SK-N-SH (cell line): ENCODE data around the gene DGCR2. TPM values are rescaled to one million over a fixed set of nuclear protein-coding genes. Genes with fewer than 3 reads are reported as not detected.

ENCODE experiments used
- CTCF ChIA-PET: fragments of 300-600, 350-600 bp; formaldehyde crosslinking; extraction: SDS; loops from one replicate; lab custom pipeline; 2021; lab: Yijun Ruan, JAX
- POLR2A ChIA-PET: fragments of 350-600 bp; sonication (Branson Sonifier 250); formaldehyde crosslinking; extraction: SDS; loops from one replicate; lab custom pipeline; 2020; ENCODE audit warnings: antibody characterized with exemption, inconsistent platforms; lab: Yijun Ruan, JAX
- DNase-seq: peaks from one replicate; pipeline ENCODE4 v3.0.0; 2012
- H2AFZ ChIP-seq: fragments of 200-600 bp; sonication (generic); 2 replicates; pipeline ENCODE4 v1.8.1; 2016; ENCODE audit warnings: antibody characterized with exemption, mild to moderate bottlenecking, low read depth
- H3F3A ChIP-seq: fragments of 200-600 bp; sonication (generic); replicated peaks from 2 replicates; pipeline ENCODE3; 2016; ENCODE audit warnings: antibody characterized with exemption, mild to moderate bottlenecking; ENCODE audit not compliant: insufficient read depth
- H3K27ac ChIP-seq, 2 experiments: fragments of 200-500 bp in 1 of 2; fragments of 200-600 bp in 1 of 2; sonication (Bioruptor generic) in 1 of 2; sonication (generic), shearing (Covaris generic) in 1 of 2; 2 replicates each; pipeline versions ENCODE4 v1.5.1 to v1.6.1; 2014 to 2016; ENCODE audit warnings: low read depth in 2 of 2, inconsistent platforms in 1 of 2, low read length in 1 of 2, mild to moderate bottlenecking in 1 of 2, mixed read lengths in 1 of 2
- H3K27me3 ChIP-seq: fragments of 200-600 bp; sonication (generic), shearing (Covaris generic); 2 replicates; pipeline ENCODE4 v1.6.1; 2016; ENCODE audit warnings: mixed run types; ENCODE audit not compliant: insufficient read depth
- H3K36me3 ChIP-seq, 2 experiments: fragments of 200-500 bp in 1 of 2; fragments of 200-600 bp in 1 of 2; sonication (Bioruptor generic) in 1 of 2; sonication (generic) in 1 of 2; replicated peaks in 1 of 2; 2 replicates each; pipeline versions ENCODE3 to v1.5.1; 2014 to 2016; ENCODE audit warnings: low read length in 1 of 2, mild to moderate bottlenecking in 1 of 2; ENCODE audit not compliant: insufficient read depth in 2 of 2, control insufficient read depth in 1 of 2
- H3K4me1 ChIP-seq, 2 experiments: fragments of 200-500 bp in 1 of 2; fragments of 200-600 bp in 1 of 2; sonication (Bioruptor generic) in 1 of 2; sonication (generic), shearing (Covaris generic) in 1 of 2; 2 replicates each; pipeline versions ENCODE4 v1.5.1 to v1.6.1; 2014 to 2016; ENCODE audit warnings: low read depth in 1 of 2, low read length in 1 of 2, mixed run types in 1 of 2; ENCODE audit not compliant: insufficient read depth in 2 of 2, control insufficient read depth in 1 of 2
- H3K4me2 ChIP-seq: fragments of 200-600 bp; sonication (generic), shearing (Covaris generic); 2 replicates; pipeline ENCODE4 v1.6.1; 2017; ENCODE audit warnings: mixed run types
- H3K4me3 ChIP-seq, 2 experiments: fragments of 200-500 bp in 1 of 2; fragments of 200-600 bp in 1 of 2; sonication (Bioruptor generic) in 1 of 2; sonication (generic), shearing (Covaris generic) in 1 of 2; 2 replicates each; pipeline versions ENCODE4 v1.5.1 to v1.8.1; 2014 to 2016; ENCODE audit warnings: low read depth in 2 of 2, inconsistent platforms in 1 of 2, low read length in 1 of 2, mild to moderate bottlenecking in 1 of 2, mixed read lengths in 1 of 2, moderate library complexity in 1 of 2
- H3K79me2 ChIP-seq: fragments of 200-600 bp; sonication (generic); 2 replicates; pipeline ENCODE4 v1.8.1; 2017; ENCODE audit warnings: mild to moderate bottlenecking; ENCODE audit not compliant: insufficient read depth
- H3K9ac ChIP-seq: fragments of 200-600 bp; sonication (generic); 2 replicates; pipeline ENCODE4 v1.6.1; 2017; ENCODE audit warnings: mixed run types
- H3K9me2 ChIP-seq: fragments of 200-600 bp; sonication (generic); 2 replicates; pipeline ENCODE4 v1.6.1; 2017; ENCODE audit warnings: mixed run types
- H3K9me3 ChIP-seq: fragments of 200-600 bp; sonication (generic); 2 replicates; pipeline ENCODE4 v1.6.1; 2017; ENCODE audit warnings: mixed run types, mild to moderate bottlenecking, moderate library complexity
- H4K20me1 ChIP-seq: fragments of 200-600 bp; sonication (generic); 2 replicates; pipeline ENCODE4 v1.6.1; 2017; ENCODE audit warnings: mild to moderate bottlenecking, mixed run types; ENCODE audit not compliant: insufficient read depth
- CHD2 ChIP-seq: fragments of 150-350 bp; IDR thresholded peaks from 2 replicates; pipeline ENCODE4 v1.6.1; 2018; ENCODE audit warnings: low read length; ENCODE audit not compliant: partially characterized antibody
- EP300 ChIP-seq, 2 experiments: IDR thresholded peaks; 2 replicates each; pipeline versions ENCODE4 v1.4.0 to v1.6.1; 2012; ENCODE audit warnings: borderline replicate concordance in 1 of 2, low read depth in 1 of 2, low read length in 1 of 2
- FOXJ3 ChIP-seq: sonication (generic); formaldehyde crosslinking; IDR thresholded peaks from 2 replicates; pipeline ENCODE4 v1.5.1; 2020; ENCODE audit warnings: mild to moderate bottlenecking, missing genetic modification reagents
- MXI1 ChIP-seq: IDR thresholded peaks from 2 replicates; pipeline ENCODE4 v1.6.1; 2012; ENCODE audit warnings: mild to moderate bottlenecking, low read depth, low read length, improper control_type of control experiment
- PBX3 ChIP-seq: IDR thresholded peaks from 2 replicates; pipeline ENCODE4; 2012
- RAD21 ChIP-seq: IDR thresholded peaks from 2 replicates; pipeline ENCODE4 v1.6.1; 2012; ENCODE audit warnings: mild to moderate bottlenecking, low read length
- RXRA ChIP-seq: IDR thresholded peaks from 2 replicates; pipeline ENCODE4 v1.4.0; 2012; ENCODE audit warnings: low read depth, mild to moderate bottlenecking, borderline replicate concordance
- SIN3A ChIP-seq: IDR thresholded peaks from 2 replicates; pipeline ENCODE4 v1.6.1; 2012; ENCODE audit warnings: low read depth, mild to moderate bottlenecking, low read length, moderate library complexity, borderline replicate concordance
- SMC3 ChIP-seq: IDR thresholded peaks from 2 replicates; pipeline ENCODE4 v1.6.1; 2012; ENCODE audit warnings: low read depth, low read length, improper control_type of control experiment
- TEAD4 ChIP-seq: IDR thresholded peaks from 2 replicates; pipeline ENCODE4 v1.4.0; 2012; ENCODE audit warnings: mild to moderate bottlenecking, borderline replicate concordance; ENCODE audit not compliant: insufficient read depth
- USF1 ChIP-seq: IDR thresholded peaks from 2 replicates; pipeline ENCODE4 v1.4.0; 2012; ENCODE audit warnings: low read depth, borderline replicate concordance
- USF2 ChIP-seq: fragments of 150-350 bp; IDR thresholded peaks from 2 replicates; pipeline ENCODE4 v1.6.1; 2017; ENCODE audit warnings: antibody characterized with exemption, low read length, low read depth, borderline replicate concordance
- YY1 ChIP-seq: IDR thresholded peaks from 2 replicates; pipeline ENCODE4 v1.4.0; 2012; ENCODE audit warnings: low read depth, mild to moderate bottlenecking
- ZBTB33 ChIP-seq: IDR thresholded peaks from 2 replicates; pipeline ENCODE4 v1.4.0; 2012; ENCODE audit warnings: low read depth, borderline replicate concordance
- WGBS: methylation state at CpG from one replicate; pipeline ENCODE4 v1.1.6; 2017; ENCODE audit warnings: low lambda C conversion rate; 5-methylcytosine and 5-hydroxymethylcytosine counted together
- polyA plus RNA-seq, 3 experiments: library from polyadenylated mRNA; depleted of rRNA; stranded (reverse); fragments of >200 nt; gene quantifications; 2 replicates each; pipeline ENCODE4 v1.2.3, GENCODE V29; 2012

DGCR2 gene
- polyA plus RNA-seq, 1 of the 3 experiments (the other 2 are of a cell fraction), result 30.4 TPM

- Histone ChIP-seq H3F3A (no peaks in the 10 kb centered on the region), H3K4me2 (no peak overlapping the region), H3K36me3 (peaks cover 0 to 28% of the 10 kb centered on the region in 2 experiments), H3K79me2 (no peaks in the 10 kb centered on the region), H3K4me3 (no peak overlapping the region), H3K9me2 (no peaks in the 10 kb centered on the region), H3K27me3 (no peaks in the 10 kb centered on the region), H2AFZ (no peak overlapping the region), H3K9me3 (no peaks in the 10 kb centered on the region), H4K20me1 (peaks cover 6% of the 10 kb centered on the region; the same call in 1 of the 2 replicates), H3K4me1 (no peaks in the 10 kb centered on the region), H3K9ac (no peak overlapping the region), H3K27ac (no peak overlapping the region)
- 78% methylated on average over 7 of the region's 17 CpGs for WGBS
- CTCF ChIA-PET, result no interaction called here
- POLR2A ChIA-PET, result no interaction called here
- TF ChIP-seq RXRA (no peak), MXI1 (no peak), YY1 (no peak), PBX3 (no peak), TEAD4 (no peak), RAD21 (peak; percentile 27; the same call in 1 of the 2 replicates), SMC3 (no peak)
- TF ChIP-seq, all 33 proteins: peak for 1
- DNase-seq, result no peak
These were observed 85.5 kb downstream of the DGCR2 start for GRCh38 chr22:19036523-19037273.

- H3K27me3 ChIP-seq, result no peaks in the 10 kb centered on the region
- TF ChIP-seq USF1, result no peak
- no peak for TF ChIP-seq ZBTB33
- no peak for TF ChIP-seq CHD2
- TF ChIP-seq SIN3A, result no peak
- no peak for TF ChIP-seq FOXJ3
- TF ChIP-seq USF2, result no peak
- no peak for TF ChIP-seq EP300 (IDR thresholded peaks at IDR 0.05; ENCODE audit: borderline replicate concordance in 1 of 2, low read depth in 1 of 2, low read length in 1 of 2)
- 88% methylated on average over 4 of the region's 4 CpGs for WGBS
These were observed 86.0 kb downstream of the DGCR2 start for GRCh38 chr22:19036229-19036522.

More at GRCh38 chr22:19036229-19036522, 86.0 kb downstream of the DGCR2 start:
- Histone ChIP-seq H3K4me3 (no peak overlapping the region), H3K4me1 (no peaks in the 10 kb centered on the region), H3K9me3 (no peaks in the 10 kb centered on the region), H4K20me1 (peaks cover 6% of the 10 kb centered on the region; the same call in 1 of the 2 replicates), H2AFZ (no peak overlapping the region), H3K9ac (no peak overlapping the region), H3K79me2 (no peaks in the 10 kb centered on the region), H3K4me2 (no peak overlapping the region), H3K36me3 (peaks cover 0 to 23% of the 10 kb centered on the region in 2 experiments), H3K27ac (no peak overlapping the region), H3F3A (no peaks in the 10 kb centered on the region), H3K9me2 (no peaks in the 10 kb centered on the region)
- ChIA-PET POLR2A (no interaction called here), CTCF (no interaction called here)
- no peak for DNase-seq
